HG02973 (cell line): ENCODE data around the gene STAC3.

ENCODE experiments used
- ATAC-seq: cut with Tn5 transposase; IDR thresholded peaks from one replicate; pipeline ENCODE4 v1.9.1; 2021; ENCODE audit warnings: moderate library complexity; ENCODE audit not compliant: unreplicated experiment

The STAC3 gene

DNA sequence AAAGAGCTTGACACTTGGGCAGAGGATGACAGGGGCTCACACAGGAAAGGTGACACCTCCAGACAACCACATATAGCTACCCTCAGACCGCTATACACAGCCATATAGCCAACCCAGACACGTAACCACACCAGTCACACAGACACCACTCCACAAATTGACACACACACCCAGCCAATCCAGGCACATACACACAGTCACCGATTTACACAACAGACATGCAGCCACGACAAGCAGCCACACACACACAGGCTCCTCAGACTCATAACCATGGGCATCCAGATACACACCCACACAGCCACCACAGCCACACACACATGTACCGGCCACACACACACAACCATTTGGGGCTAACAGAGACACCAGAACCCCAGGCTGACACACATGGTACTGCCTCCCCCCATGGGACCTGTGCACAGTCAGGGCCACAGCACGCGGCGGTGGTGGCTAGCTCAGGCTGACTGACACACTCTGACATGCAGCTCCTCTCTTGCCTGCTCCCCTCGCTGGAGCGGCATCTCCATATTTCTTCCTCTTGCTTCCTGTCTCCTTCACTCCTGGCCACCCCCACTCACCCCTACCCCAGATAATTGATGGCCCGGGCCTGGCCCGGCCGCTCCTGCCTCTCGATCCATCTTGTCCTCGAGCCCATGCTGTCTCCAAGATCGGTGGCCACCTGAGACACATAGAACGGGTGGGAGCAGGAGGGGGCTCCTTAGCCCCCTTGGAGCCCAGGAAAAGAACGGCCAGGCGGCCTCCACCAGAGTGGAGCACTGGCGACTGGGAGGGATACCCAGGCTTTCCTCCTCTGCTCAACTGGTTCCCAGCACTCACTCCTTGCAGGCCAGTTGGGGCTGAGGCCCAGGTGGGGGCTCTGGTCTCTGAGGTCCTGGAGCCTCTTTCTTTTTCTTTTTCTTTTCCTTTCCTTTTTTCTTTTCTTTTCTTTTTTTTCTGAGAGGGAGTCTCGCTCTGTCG lies 27.5 kb downstream of the STAC3 start:
- ATAC-seq: no peak

DNA sequence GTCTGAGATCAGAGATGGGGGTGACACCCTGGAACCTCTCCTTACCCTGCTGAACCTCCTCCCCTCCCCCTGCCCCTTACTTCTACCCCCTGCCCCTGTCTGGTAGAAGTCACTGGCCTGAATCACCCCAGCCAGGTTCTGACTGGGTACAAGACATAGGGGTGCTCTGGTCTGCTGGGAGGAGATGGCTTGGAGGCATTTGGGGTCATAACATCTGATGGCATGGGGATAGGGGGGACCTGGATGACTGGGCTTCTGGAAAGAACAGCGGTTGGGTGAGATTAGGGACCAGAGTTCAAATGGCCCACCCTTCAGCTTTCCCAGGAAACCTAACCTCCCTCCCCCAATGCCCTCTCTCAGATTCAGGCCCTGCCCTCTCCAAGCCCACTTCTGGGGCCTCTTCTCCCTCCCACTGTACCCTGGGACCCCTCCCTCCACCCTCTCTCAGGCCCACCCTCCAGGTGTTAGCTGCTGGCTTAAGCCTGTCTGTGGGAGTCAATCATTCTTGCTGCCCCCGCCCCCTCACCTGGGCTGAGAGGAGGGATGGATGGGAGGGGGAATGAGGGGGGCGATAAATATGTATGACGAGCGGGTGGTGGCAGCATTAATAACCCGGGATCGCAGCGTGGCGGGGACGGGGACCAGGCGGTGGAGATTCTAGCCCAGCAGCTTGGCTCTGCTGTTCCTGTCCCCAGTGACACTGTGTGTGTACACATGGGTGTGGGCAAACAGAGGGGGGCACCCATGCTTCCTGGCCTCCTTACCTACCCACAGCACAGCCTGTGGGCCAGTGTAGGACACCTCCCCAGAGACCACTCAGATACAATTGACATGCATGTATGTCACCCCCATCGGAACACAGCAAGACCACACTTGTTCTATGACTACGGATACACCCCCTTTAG lies 28.4 kb downstream of the STAC3 start:
- ATAC-seq: no peak

DNA sequence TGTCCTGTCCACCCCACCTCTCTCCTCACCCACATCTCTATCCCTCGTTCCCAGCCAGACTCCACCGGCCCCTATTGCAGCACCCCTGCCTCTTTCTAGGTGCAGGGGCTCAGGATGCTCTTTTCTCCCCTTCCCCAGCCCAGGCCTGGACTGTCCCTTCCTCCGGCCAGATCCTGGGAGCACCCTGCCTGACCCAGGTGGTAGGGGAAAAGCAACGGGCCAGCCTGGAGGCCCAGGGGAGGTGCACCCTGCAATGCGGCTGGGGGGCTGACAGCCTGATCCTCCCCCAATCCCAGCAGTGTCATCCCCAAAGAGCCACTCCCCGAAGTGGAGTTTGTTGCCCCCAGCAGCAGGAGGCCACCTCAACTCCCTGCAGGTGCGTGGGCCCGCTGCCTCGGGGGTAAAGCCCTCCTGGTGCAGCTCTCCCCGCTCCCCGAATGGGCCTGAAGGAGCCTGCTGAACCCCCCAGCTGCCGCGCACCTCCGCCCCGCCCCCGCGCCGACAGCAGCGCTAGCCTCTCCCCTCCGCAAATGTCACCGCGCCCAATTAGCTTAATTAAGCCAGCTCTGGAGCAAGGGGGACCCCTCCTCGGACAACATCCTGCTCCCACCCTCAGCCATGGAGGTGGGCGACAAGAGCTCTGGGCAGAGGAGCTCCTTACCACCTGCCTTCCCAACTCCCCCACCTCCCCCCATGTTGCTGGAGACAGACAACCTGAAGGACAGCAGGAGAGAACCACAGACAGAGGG lies 29.6 kb downstream of the STAC3 start:
- no peak for ATAC-seq

DNA sequence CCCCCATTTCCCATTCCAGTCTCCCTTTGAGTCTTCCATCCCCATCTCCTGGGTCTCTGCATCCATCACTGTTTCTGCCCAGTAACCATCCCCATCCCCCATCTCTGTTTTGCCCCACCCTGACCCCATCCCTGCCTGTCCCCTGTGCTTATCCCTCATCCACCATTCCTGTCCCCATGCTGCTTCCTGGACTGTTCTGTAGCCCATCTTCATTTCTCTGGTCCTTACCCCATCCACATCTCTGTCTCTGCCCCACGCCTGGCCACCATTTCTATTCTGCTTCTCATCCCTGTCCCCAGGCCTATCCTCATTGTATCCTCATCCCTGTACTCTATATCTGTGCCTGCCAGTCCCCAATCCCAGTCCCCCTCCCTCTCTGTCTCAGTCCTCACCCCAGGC lies 30.2 kb downstream of the STAC3 start:
- ATAC-seq: no peak

DNA sequence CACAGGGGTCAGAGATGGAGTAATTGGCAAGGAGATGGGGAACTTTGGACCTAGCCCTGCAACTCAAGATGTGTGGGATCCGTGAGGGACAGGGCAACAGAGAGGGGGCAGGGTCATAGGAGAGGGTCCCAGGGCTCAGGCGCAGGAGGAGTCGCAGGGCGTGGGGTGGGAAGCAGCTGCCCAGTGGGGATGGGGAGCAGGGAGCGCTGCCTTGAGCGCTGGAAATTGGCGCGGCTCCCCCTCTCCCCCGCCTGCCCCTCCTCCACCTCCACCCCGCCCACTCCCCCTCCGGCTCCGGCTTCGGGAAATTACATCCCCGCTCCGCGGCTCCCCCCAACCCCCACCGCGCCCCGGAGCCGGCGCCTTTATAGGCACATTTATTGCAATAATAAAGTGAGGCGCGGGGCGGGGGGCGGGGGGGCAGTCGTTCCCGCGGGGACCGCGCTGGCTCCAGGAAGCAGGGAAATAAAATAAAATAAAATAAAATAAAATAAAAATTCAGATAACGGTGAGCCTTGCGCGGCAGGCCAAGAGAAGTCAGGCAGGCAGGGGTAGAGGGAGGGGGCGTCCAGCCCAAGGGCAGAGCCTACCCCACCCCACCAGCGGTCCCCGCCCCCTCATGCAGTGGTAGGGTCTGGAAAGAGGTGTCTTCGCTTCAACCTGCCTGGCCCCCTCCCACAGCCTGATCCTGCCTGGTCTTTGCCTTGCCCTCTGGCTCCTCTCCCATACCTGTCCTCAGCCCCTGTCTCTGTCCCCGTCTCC lies 30.8 kb downstream of the STAC3 start:
- no peak for ATAC-seq

DNA sequence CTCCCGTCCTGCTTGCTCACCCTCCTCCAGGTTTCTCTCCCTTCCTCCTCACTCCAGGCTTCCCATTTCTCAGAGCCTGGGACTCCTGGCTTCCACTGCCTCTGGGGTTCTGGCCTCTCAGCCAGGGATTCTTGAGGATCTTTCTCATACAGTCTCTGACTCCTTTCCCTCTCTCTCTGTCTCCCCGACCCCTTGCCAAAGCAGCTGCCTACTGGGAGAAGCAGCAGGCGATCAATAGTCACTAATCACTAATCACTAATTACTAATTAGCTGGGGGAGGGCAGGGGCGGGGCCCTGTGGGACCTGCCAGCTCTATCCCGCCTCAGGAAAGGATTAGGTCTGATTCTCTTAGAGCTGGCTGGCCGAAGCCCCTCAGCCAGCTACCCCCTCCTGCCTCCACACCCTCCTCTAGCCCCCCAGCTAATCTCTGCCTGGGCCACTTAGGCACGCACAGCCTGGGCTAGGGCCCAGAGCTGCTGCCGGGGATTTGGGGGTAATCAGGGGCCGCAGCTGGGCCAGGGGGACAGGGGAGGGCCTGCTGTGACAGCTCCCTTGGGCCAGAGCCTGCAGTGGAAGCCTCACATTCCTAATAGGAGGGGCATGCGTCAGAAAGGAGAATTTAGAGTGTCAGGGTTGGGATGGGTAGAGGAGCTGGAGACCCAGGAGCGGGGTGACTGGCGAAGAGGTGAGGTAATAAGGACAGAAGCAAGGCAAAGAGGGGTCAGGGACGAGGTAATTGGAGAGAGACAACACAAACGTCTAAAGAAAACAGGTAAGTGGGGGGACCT lies 31.6 kb downstream of the STAC3 start:
- no peak for ATAC-seq

DNA sequence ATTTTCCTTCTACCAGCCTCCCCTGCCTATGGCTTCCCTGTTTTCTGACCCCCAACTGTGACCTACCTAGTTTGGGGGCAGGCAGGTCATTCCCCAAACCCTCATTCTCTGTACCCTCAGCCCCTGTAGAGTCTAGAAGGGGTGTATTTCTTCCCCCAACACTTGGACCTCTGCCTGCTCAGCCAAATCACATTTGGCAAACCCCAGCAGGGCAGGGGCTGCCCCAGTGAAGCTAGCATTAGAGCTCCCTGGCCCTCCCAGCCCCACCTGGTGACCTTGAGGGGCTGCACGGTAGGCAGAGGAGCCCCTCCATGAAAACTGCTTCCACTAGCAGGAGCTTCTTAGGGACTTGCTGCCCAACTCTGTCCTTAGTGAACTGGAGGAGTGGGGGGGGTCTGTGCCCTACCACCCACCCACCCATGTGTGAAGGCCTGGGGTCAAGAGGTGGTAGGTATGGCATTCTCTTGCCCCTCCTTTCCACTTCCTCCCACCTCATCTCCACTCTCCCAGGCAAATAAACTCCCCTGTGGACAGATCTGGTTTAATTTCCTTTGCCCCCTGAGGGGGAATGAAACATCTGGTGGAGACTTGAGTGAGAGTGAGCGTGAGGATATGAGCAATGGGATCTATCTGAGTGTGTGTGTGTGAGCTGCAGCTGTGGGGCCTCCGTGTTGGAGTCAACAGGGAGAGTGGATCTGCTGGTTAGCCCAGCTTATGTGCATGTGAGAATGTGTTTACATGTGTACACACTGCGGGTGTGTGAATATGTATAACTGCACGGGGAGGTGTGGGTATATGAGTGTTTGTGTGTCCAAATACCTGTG lies 32.7 kb downstream of the STAC3 start:
- ATAC-seq: no peak

DNA sequence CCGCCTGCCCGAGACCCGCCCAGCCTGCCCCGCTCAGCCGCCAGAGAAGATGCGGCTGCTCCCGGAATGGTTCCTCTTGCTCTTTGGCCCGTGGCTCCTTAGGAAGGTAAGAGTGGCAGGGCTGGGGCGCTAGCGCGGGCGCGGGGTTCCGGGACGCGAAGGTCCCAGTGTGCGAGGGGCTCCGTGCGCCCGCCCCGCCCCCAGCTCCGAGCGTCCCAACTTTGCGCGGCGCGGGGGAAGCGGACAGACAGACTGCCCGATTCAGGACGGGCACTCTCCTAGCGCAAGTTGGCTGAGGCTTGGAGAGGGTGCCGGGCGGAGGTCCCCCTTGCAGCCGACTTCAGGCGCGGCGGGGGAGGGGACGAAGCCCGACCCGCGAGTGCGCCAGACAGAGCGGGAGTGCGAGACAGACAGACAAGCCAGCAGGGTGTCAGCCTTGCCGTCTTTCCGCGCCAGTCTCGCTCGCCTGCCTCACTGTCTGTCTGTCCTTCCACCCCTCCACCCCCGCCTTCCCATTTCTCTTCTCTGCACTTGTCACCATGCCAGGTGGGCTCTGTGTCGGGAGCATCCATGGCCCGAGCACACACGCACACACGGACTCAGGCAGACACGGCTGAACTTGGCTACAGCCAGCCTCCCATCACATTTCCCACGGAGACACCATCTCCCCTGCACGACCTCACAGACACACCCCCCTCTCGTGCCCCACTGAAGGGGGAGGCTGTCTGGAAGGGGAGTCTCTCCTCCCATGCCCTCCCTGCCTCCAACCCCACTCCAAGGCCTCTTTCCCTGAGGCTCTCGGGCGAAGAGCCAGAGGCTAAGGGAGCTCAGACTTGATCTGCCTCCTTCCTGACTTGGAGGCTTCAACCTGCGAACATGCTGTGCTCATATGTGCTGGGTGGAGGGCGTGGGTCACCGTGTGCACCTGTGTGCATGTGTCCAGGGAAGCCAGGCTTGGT lies 33.8 kb downstream of the STAC3 start:
- ATAC-seq: no peak

DNA sequence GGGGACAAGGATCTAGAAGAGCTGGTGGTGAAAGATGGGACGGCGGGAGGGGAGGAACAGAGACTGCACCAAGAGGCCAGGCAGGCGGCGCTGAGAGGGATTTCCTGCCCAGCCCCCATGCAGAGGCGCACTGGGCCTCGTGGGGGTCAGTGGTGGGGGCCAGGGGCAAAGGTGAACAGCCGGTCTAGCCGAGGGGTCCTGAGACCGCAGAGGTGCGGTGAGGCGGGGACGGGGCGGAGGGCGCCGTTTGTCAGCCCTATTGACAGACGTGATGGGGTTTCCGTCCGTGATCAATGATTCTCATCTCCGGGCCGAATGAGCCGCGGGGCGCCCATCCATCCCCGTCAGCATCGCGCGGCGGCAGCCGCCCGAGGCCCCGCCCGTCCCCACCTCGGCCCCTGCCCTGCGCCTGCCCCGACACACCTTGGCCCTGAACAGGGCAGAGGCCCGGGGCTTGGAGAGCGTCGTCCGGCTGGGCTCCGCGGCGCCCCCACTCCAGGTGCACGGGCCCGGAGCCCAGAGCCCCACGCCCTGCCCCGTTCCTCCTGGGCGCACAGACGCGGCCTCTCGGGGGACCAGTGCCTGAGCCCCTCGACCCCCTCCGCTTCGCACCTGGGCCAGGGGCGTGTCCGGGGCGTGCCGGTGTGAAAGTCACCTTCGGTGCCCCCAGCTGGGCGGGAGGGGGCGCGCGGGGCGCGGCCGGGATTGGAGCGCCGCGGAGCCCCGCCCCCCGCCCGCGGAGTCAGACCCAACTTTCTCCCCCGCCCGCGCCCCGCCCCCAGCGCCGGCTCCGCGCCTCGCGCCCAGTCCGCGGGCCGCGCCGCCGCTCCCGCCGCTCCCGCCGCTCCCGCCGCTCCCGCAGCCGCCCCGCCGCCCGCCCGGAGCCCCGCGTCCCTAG lies 34.7 kb downstream of the STAC3 start, which contains the start of gene NXPH4:
TSS of gene NXPH4 (plus strand) at position 781 of the 898 bp plus-strand sequence. CDS start 176 bp downstream, outside the sequence.
- no peak for ATAC-seq

DNA sequence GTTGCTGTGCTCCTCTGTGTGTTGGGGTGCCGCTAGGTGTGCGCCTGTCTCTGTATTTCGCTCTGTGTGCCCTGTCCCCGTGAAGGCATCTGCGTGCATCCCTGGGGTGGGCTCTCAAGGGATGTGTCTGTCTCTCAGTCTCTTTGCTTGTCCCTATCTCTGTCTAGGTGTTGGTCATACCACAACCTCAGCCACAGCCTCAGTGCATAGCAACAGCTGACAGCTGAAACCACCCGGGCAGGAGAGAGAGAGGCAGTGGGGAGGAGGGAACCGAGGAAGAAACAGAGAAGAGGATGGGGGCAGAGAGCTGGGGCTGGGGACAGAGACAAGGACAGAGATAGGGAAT lies 35.3 kb downstream of the STAC3 start:
- peak; percentile 47 for ATAC-seq

DNA sequence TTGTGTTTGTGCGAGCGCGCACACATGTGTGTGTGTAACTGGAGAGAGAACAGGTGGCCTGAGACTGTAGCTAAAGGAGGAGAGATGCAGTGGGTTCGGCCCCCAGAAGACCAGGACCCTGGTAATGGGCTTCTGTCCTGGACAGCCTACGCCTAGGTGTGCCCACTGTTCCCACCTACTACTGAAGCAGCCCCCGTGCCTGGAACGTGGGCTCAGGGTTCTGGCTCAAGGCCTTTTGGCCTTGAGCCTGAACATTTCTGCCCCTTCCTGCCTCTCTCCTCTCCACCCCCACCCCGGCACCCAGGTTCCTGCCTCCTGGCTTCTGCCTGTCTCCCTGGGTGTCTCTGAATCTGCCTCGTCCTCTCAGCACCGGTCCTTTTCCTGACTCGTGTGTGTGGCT lies 35.9 kb downstream of the STAC3 start:
- ATAC-seq: no peak

DNA sequence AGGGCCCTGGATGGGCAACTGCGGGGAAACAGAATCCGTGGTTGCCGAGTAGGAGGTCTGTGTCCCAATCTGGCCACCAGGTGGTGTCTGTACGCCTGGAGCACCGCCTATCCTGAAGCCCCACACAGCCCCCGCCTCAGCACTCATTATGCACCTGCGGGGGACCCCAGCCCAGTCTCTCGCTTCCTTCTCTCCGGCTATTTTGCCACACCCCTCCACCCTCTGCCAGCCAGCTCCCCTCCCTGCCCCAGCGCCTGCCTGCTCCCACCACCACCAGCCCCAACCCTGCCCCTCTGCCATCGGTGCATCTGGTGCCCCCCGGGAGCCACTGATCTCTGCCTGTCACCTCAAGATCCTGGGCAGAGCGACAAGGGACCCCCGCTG lies 36.6 kb downstream of the STAC3 start:
- no peak for ATAC-seq

DNA sequence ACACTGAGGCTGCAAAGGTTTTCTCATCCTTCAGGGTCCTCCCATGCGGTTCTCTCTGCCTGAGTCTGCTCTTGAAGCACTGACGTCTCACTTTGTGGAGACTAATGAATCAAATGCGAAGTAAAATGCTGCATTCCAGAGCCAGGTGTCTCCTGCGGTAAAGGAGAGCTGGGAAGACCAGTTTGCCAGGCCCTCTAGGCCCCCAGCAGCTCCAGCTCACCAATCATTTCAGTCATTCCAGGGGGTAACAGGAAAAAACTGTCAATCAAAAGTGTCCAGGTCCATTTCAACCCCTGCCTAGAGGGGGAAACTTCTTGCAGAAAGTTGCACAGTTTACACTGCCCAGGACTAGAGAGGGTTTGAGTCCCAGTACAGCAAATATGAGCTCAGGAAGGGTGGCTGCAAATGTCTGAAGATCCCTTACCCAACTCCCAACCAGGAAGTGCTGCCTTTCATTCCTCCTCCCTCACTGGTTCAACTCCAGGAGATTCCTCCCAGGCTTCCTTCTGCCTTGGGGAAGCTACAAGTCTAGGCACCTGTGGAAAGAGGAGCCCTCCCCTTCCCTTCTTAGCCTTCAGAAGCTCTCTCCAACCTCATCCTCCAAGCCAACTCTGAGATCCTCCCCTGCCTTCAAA lies 37.1 kb downstream of the STAC3 start:
- ATAC-seq: no peak

DNA sequence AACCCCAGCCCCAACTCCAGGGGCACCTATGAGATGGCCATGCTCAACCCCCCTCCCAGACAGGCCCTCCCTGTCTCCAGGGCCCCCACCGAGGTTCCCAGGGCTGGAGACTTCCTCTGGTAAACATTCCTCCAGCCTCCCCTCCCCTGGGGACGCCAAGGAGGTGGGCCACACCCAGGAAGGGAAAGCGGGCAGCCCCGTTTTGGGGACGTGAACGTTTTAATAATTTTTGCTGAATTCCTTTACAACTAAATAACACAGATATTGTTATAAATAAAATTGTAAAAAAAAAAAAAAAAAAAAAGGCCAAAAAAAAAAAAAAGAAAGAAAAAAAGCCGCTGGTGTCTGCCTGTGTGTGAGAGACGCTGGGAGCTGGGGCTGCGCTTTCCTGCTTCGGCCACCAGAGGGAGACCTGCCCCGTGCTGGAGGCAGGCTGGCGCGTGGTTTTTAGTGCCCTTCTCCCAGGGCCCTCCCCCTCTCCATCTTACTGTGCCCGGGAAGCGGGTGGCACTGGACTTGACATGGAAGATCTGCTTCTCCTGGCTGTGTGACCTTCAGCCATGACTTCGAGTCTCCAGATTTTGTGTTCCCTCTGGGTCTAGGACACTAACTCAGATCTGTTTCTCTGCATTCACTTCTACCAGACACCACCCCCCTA lies 37.8 kb downstream of the STAC3 start:
- no peak for ATAC-seq

DNA sequence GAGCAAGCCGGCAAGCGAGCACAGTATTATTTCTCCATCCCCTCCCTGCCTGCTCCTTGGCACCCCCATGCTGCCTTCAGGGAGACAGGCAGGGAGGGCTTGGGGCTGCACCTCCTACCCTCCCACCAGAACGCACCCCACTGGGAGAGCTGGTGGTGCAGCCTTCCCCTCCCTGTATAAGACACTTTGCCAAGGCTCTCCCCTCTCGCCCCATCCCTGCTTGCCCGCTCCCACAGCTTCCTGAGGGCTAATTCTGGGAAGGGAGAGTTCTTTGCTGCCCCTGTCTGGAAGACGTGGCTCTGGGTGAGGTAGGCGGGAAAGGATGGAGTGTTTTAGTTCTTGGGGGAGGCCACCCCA lies 38.3 kb downstream of the STAC3 start:
- ATAC-seq: no peak
